NCI-H345 treated with DMSO at 0.1 percent for 48 hours (cell line): ENCODE data around the gene CNTNAP2.

Experiments
- DNase-seq: peaks from one replicate; lab custom pipeline; 2025; ENCODE audit not compliant: unreplicated experiment; lab: John Stamatoyannopoulos, UW

Gene CNTNAP2

GRCh38 chr7:147980826-147981813, 1864.5 kb downstream of the CNTNAP2 start:
- no peak for DNase-seq

DNA sequence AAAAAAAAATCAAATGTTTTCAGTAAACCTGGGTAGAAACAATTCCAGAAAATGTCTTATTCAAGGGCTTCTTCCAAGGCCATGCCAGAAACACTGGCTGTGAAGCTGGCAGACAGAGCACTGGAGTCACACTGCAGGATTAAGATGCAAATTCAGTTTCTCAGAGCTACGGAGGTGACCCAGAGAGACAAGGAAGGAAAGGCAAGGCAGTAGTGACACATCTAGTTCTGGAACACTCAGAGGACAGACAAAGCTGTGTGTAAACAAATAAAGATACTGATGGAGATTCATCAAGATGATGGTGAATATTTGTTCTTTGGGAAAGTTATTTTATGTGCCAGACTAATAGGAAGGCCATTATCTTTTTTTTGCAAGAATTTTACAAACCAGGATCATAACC, 1865.7 kb downstream of the CNTNAP2 start:
- no peak for DNase-seq

DNA sequence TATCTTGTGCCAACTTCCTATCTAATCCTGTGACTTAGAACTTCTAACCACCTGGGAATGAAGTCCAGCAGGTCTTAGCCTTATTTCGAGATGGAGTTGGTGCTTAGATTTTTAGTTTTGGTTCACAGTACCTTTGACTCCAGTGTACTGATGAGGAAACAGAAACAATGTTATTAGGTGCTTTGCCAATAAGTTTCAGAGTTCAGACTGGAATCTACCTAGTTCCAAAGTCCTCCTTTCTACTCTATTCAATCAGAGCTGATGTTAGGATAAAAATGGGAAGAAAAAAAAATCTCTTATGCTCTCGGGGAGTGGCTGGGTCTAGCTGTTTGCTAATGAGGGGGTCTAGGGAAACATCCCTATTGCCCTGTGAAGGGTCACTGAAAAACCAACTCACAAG, 1867.7 kb downstream of the CNTNAP2 start:
- no peak for DNase-seq

GRCh38 chr7:147990079-147990478, 1873.5 kb downstream of the CNTNAP2 start:
- no peak for DNase-seq

GRCh38 chr7:147990942-147991341, 1874.3 kb downstream of the CNTNAP2 start:
- DNase-seq: no peak

GRCh38 chr7:147992698-147993097, 1876.1 kb downstream of the CNTNAP2 start:
- DNase-seq: no peak

GRCh38 chr7:147997636-147998035, 1881.0 kb downstream of the CNTNAP2 start:
- no peak for DNase-seq

DNA sequence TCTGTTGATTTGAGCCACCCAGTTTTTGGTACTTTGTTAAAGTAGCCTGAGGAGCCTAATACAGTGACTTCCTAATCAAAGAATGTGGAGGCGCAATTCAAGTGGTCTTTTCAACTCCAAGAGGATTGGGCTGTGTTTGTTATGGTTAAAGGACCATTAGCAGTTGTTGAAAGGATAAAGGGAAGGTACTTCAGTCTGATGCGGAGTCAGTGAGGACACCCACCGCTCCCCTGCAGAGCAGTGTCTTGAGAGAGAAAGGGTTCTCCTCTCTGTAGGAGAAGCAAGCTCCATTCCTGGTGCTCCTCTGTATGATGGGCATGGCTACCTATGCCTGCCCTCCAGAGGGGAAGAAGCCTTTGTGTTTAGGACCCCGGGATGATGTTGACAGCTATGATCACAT, 1883.4 kb downstream of the CNTNAP2 start:
- no peak for DNase-seq

GRCh38 chr7:148011753-148012152, 1895.2 kb downstream of the CNTNAP2 start:
- DNase-seq: no peak

GRCh38 chr7:148014001-148014400, 1897.4 kb downstream of the CNTNAP2 start:
- no peak for DNase-seq

- no peak for DNase-seq
Measured at GRCh38 chr7:148014541-148014940, 1897.9 kb downstream of the CNTNAP2 start.

GRCh38 chr7:148017126-148017525, 1900.5 kb downstream of the CNTNAP2 start:
- DNase-seq: no peak

DNA sequence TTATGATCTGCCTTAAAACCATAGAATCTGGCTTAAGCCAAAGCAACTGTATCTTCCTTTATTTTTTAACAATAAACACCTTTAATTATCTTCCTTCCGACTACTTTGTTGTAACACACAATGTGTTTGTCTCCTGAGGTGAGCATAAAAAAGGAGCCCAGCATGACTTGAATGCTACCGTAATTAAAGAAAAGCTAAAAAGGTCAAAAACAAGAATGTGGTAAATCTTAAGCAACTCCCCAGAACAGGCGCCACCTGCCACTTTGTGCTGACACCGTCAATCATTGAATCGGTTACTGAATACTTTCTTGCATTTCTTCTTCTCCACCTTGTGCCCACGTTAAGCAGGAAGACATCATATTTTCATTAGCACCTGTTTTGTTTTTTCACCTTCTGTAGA, 1904.1 kb downstream of the CNTNAP2 start:
- DNase-seq: no peak

DNA sequence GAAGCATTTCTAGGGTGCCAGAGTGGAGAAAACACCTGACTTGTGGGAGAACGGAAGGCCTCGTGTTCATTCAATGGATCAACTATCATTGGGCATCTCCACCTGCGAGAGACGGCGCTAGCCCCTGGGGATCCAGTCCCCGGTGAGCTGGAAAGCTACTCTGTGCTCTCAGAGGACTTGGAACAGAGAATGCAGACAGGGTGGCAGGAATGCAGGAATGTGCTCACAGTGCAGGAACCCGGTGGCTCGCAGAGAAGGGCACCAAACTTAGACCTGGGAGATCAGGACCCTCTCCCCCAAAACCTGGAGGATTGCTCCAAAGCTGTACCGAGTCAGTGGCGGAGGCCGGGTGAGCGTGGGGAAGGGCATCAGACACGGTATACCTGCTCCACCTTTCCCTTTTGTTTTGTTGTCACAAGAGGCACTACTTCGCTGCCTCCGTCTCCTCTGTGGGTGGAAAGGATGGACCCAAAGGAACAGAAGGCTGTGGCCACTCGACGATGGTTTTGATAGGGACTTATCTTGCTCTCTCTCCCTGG, 1905.0 kb downstream of the CNTNAP2 start:
- DNase-seq: no peak

GRCh38 chr7:148022832-148023231, 1906.2 kb downstream of the CNTNAP2 start:
- DNase-seq: no peak

- no peak for DNase-seq
Measured at GRCh38 chr7:148026713-148027112, 1910.1 kb downstream of the CNTNAP2 start.

DNA sequence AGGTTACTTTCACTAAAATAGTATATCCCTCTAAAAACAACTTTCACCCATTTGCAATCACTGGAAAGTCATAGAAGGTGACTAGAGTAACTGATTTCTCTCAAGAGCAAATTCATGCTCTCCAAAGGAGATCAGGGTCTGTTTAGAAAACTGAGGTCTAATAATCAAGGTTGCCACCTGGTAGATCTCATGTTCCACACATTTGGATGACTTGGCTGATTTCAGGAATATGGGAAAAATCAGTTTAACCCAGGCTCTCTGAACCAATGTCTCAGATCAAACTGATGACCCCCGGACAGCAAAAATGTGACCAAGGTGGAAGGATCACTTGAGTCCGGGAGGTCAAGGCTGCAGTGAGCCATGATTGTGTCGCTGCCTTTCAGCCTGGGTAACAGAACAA, 1911.6 kb downstream of the CNTNAP2 start:
- no peak for DNase-seq

DNA sequence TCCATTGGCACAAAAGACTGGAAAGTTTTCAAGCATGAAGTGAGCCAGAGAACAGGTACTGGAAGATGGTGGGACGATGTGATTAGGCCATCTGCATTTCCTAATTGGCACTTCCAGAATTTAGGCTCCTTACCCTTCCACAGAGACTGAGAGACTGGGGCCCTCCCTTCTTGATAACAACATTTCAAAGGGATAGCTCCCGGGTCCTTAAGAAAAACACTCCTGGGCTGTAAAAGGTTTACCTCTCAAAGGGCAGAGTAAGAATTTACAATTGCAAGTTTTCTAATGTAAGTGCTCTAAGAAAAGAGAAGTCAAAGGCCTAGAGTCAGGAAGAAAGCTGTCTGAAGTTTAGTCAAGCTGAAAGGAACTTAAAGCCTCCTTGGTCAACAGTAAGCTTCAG, 1914.4 kb downstream of the CNTNAP2 start:
- no peak for DNase-seq

GRCh38 chr7:148031811-148032210, 1915.2 kb downstream of the CNTNAP2 start:
- no peak for DNase-seq

DNA sequence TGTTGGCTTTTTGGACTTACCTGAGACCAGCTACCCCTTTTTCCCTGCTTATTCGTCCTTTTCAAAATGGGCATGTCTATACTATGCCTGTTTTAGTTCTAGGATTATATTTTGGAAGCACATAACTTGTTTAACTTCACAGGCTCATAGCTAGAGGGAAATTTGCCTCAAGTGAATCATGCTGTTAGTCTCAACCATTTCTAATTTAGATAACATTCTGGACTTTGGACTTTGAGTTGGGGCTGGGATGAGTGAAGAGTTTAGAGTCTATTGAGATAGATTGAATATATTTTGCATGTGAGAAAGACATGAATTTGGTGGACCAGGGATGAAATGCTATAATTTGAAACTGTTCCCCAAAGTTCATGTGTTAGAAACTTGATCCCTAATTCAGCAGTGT, 1919.3 kb downstream of the CNTNAP2 start:
- no peak for DNase-seq

GRCh38 chr7:148037044-148037443, 1920.4 kb downstream of the CNTNAP2 start:
- DNase-seq: no peak

DNA sequence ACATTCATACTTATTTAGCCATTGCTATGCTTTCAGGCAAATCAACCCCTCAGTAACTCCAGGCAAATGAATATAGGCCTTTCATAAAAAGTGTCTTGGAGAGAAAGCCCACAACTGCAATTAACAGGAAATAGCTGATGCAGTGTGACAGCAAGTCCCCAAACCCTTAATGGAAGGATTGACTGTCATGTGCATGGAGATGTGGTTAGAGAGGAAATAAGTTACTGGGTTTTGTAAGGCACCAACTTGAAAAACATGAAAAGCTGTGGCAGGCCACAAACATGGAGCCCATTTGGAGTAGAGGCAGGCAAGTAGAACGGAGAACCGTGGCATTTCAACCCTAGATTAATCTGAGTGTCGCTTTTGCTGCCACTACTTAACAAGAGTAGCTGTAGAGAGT, 1924.6 kb downstream of the CNTNAP2 start:
- no peak for DNase-seq
